GM23338 (cell line): ENCODE results near the gene SRSF4. TPM values are rescaled to one million over a fixed set of nuclear protein-coding genes. Genes with fewer than 3 reads are reported as not detected.

ENCODE experiments used
- ATAC-seq: fragments of 200-7000 bp; cut with Tn5 transposase; 3 replicates; pipeline ENCODE4 v1.9.1; 2020
- DNase-seq: peaks from one replicate; pipeline ENCODE4 v3.0.0-alpha.2; 2015; ENCODE audit warnings: low spot score
- H2AFZ ChIP-seq: fragments of 200-600 bp; sonication (generic); 2 replicates; pipeline ENCODE4 v1.8.0; 2016; ENCODE audit warnings: antibody characterized with exemption, mild to moderate bottlenecking, moderate library complexity
- H3F3A ChIP-seq: fragments of 200-600 bp; sonication (generic); replicated peaks from 2 replicates; pipeline ENCODE4 v1.8.0; 2017; ENCODE audit warnings: antibody characterized with exemption, mixed run types, low read depth
- H3K27ac ChIP-seq: fragments of 200-600 bp; sonication (generic); 2 replicates; pipeline ENCODE4 v1.6.1; 2016; ENCODE audit warnings: low read depth
- H3K27me3 ChIP-seq: fragments of 200-600 bp; sonication (generic); 2 replicates; pipeline ENCODE4 v1.8.0; 2016; ENCODE audit warnings: mild to moderate bottlenecking, mixed run types, moderate library complexity; ENCODE audit not compliant: insufficient read depth
- H3K36me3 ChIP-seq: fragments of 200-600 bp; sonication (generic); 2 replicates; pipeline ENCODE4 v1.8.0; 2016; ENCODE audit warnings: mild to moderate bottlenecking; ENCODE audit not compliant: insufficient read depth
- H3K4me1 ChIP-seq: fragments of 200-600 bp; sonication (generic); 2 replicates; pipeline ENCODE4 v1.8.0; 2016; ENCODE audit warnings: mild to moderate bottlenecking, moderate library complexity; ENCODE audit not compliant: insufficient read depth
- H3K4me2 ChIP-seq: fragments of 200-600 bp; sonication (generic); 2 replicates; pipeline ENCODE4 v1.7.1; 2017; ENCODE audit warnings: mixed run types
- H3K4me3 ChIP-seq: fragments of 200-600 bp; sonication (generic); 2 replicates; pipeline ENCODE4 v1.6.1; 2016; ENCODE audit warnings: mixed run types
- H3K79me2 ChIP-seq: fragments of 200-600 bp; sonication (generic); replicated peaks from 2 replicates; pipeline ENCODE4 v1.8.0; 2017; ENCODE audit warnings: mild to moderate bottlenecking; ENCODE audit not compliant: insufficient read depth
- H3K9me2 ChIP-seq: fragments of 200-600 bp; sonication (generic); 2 replicates; pipeline ENCODE4 v1.8.0; 2017; ENCODE audit not compliant: insufficient read depth
- H4K20me1 ChIP-seq: fragments of 200-600 bp; sonication (generic); replicated peaks from 2 replicates; pipeline ENCODE4 v1.8.0; 2017; ENCODE audit warnings: mild to moderate bottlenecking; ENCODE audit not compliant: insufficient read depth
- H3K27ac Mint-ChIP-seq: 2 replicates; pipeline ENCODE4 v1.8.0; 2020; ENCODE audit warnings: inconsistent platforms, mild to moderate bottlenecking, moderate library complexity, mixed read lengths
- H3K27me3 Mint-ChIP-seq: 3 replicates; pipeline ENCODE4 v1.8.0; 2022; ENCODE audit warnings: low read depth, mild to moderate bottlenecking, moderate library complexity, mixed read lengths, inconsistent platforms; ENCODE audit not compliant: insufficient read depth, poor library complexity
- H3K36me3 Mint-ChIP-seq: 3 replicates; pipeline ENCODE4 v1.8.0; 2021; ENCODE audit warnings: low read depth, mild to moderate bottlenecking, inconsistent platforms, moderate library complexity, mixed read lengths
- H3K4me1 Mint-ChIP-seq: 3 replicates; pipeline ENCODE4 v1.8.0; 2020; ENCODE audit warnings: mild to moderate bottlenecking, inconsistent platforms, mixed read lengths
- H3K4me3 Mint-ChIP-seq: 3 replicates; pipeline ENCODE4 v1.8.0; 2021; ENCODE audit warnings: moderate library complexity, mild to moderate bottlenecking, inconsistent platforms, mixed read lengths
- H3K9me3 Mint-ChIP-seq: 3 replicates; pipeline ENCODE4 v1.8.0; 2020; ENCODE audit warnings: moderate library complexity, mild to moderate bottlenecking, inconsistent platforms, mixed read lengths
- CREB1 ChIP-seq: fragments of 250-450 bp; sonication (Bioruptor Pico); IDR thresholded peaks from 2 replicates; pipeline ENCODE4 v1.5.0; 2020; ENCODE audit warnings: low read depth, mild to moderate bottlenecking, moderate library complexity
- CTCF ChIP-seq, 2 experiments: fragments of 200-600 bp in 1 of 2; sonication (generic) in 1 of 2; conservative IDR thresholded peaks; 2 replicates each; pipeline versions ENCODE4 v1.5.1 to v1.6.1; 2016 to 2017; ENCODE audit warnings: antibody characterized with exemption in 2 of 2, low read depth in 2 of 2, mild to moderate bottlenecking in 2 of 2, moderate library complexity in 1 of 2
- EZH2 ChIP-seq: fragments of 200-600 bp; sonication (generic); IDR thresholded peaks from one replicate; pipeline ENCODE4 v1.8.0; 2017; ENCODE audit warnings: antibody characterized with exemption, mild to moderate bottlenecking, low read depth; ENCODE audit not compliant: unreplicated experiment
- EZH2phosphoT487 ChIP-seq: fragments of 200-600 bp; sonication (generic); IDR thresholded peaks from one replicate; pipeline ENCODE4 v1.8.1; 2018; ENCODE audit warnings: antibody characterized with exemption; ENCODE audit not compliant: unreplicated experiment
- JUNB ChIP-seq: IDR thresholded peaks from one replicate; pipeline ENCODE4 v1.6.1; 2016; ENCODE audit warnings: antibody characterized with exemption; ENCODE audit not compliant: unreplicated experiment
- NANOG ChIP-seq: IDR thresholded peaks from 2 replicates; pipeline ENCODE4 v1.6.1; 2016; ENCODE audit warnings: antibody characterized with exemption, borderline replicate concordance
- POLR2AphosphoS5 ChIP-seq: IDR thresholded peaks from 2 replicates; pipeline ENCODE4 v1.6.1; 2016; ENCODE audit warnings: antibody characterized with exemption, low read depth
- REST ChIP-seq: IDR thresholded peaks from one replicate; pipeline ENCODE4 v1.6.1; 2018; ENCODE audit warnings: antibody characterized with exemption; ENCODE audit not compliant: unreplicated experiment
- ZNF114 ChIP-seq: fragments of 250-450 bp; sonication (Bioruptor Pico); IDR thresholded peaks from 2 replicates; pipeline ENCODE4 v1.5.0; 2020; ENCODE audit warnings: mild to moderate bottlenecking, moderate library complexity
- ZNF462 ChIP-seq: fragments of 250-450 bp; sonication (Bioruptor Pico); IDR thresholded peaks from 2 replicates; pipeline ENCODE4 v1.5.0; 2020; ENCODE audit warnings: mild to moderate bottlenecking, moderate library complexity
- polyA plus RNA-seq: library from polyadenylated mRNA; unstranded; fragments of >200 nt; fragmentation: Nextera tagmentation; extraction: Ambion mirVana; gene quantifications from 2 replicates; pipeline ENCODE4 v1.2.1, GENCODE V29; 2016
- total RNA-seq: library from RNA; depleted of rRNA; stranded (reverse); fragments of >200 nt; shearing (Covaris generic); gene quantifications from 2 replicates; pipeline ENCODE4 v1.2.3, GENCODE V29; 2014

SRSF4 gene
- total and polyA plus RNA-seq, 2 experiments from 2014 or later: 58.4 to 98.3 TPM

GRCh38 chr1:29227511-29227910 is 45.8 kb upstream of the SRSF4 start (continued):
- TF ChIP-seq POLR2AphosphoS5 (no peak), NANOG (no peak), ZNF114 (no peak), EZH2 (no peak), CTCF (conservative IDR thresholded peaks at IDR 0.05; ENCODE audit: low read depth in 2 of 2) (no peak)

GRCh38 chr1:29225361-29225760 is 43.7 kb upstream of the SRSF4 start:
- H3K27ac ChIP-seq: 0 out of 2 replicates have a peak overlapping the region, but pooled peaks have one; percentile 39
- DNase-seq: no peak
- no peak overlapping the region for H2AFZ ChIP-seq
- H3F3A ChIP-seq: no peaks in the 10 kb centered on the region; the same call in 1 of the 2 replicates
- no peak overlapping the region for H3K4me3 ChIP-seq
- H3K4me3 Mint-ChIP-seq: no peak overlapping the region
- H4K20me1 ChIP-seq: peaks cover 3% of the 10 kb centered on the region; the same call in 1 of the 2 replicates
- H3K27ac Mint-ChIP-seq: no peak overlapping the region; the same call in 1 of the 2 replicates
- no peak for ATAC-seq
- no peaks in the 10 kb centered on the region for H3K27me3 Mint-ChIP-seq
- no peaks in the 10 kb centered on the region for H3K9me2 ChIP-seq
- H3K27me3 ChIP-seq: no peaks in the 10 kb centered on the region
- peaks cover 21% of the 10 kb centered on the region for H3K4me1 ChIP-seq
- H3K36me3 Mint-ChIP-seq: peaks cover 3% of the 10 kb centered on the region; the same call in 1 of the 3 replicates
- 0 out of 2 replicates have a peak, but pooled peaks cover 3% of the 10 kb centered on the region for H3K36me3 ChIP-seq
- H3K9me3 Mint-ChIP-seq: no peaks in the 10 kb centered on the region
- no peak overlapping the region for H3K4me2 ChIP-seq
- H3K4me1 Mint-ChIP-seq: peaks cover 28% of the 10 kb centered on the region
- peaks cover 21% of the 10 kb centered on the region for H3K79me2 ChIP-seq
- TF ChIP-seq NANOG (no peak), CTCF (conservative IDR thresholded peaks at IDR 0.05; ENCODE audit: low read depth in 2 of 2) (no peak), REST (no peak), ZNF462 (CRISPR knock-in tag) (no peak), EZH2phosphoT487 (no peak), CREB1 (CRISPR knock-in tag) (no peak), POLR2AphosphoS5 (no peak), JUNB (no peak), EZH2 (no peak)
